ENCODE results near the gene MBLAC1.

Gene MBLAC1

DNA sequence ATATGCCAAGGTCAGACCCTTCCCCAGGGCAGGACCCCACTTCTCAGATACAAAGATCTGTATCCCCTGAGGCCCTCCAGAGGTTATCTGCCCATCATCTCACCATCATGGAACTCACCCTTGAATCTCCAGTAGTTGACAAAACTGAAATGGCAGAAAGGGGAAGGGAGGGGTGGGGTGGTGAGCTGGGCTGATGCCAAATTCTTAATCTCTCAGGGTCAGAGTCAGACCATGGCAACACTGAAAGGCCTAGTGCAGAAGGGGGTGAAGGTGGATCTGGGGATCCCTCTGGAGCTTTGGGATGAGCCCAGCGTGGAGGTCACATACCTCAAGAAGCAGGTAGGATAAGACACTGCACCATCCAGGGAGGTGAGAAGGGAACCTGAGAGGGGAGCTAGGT is 4.2 kb upstream of the MBLAC1 start:
- TF ChIP-seq GATA2 (IDR thresholded peaks at IDR 0.05; ENCODE audit: low read depth, low read length), result no peak
- TF ChIP-seq GATA3 (IDR thresholded peaks at IDR 0.05; ENCODE audit: low read depth, low read length), result no peak

- no peak for TF ChIP-seq GATA2 (IDR thresholded peaks at IDR 0.05; ENCODE audit: low read depth, low read length)
Observed at GRCh38 chr7:100124301-100125230, 2.2 kb upstream of the MBLAC1 start.

DNA sequence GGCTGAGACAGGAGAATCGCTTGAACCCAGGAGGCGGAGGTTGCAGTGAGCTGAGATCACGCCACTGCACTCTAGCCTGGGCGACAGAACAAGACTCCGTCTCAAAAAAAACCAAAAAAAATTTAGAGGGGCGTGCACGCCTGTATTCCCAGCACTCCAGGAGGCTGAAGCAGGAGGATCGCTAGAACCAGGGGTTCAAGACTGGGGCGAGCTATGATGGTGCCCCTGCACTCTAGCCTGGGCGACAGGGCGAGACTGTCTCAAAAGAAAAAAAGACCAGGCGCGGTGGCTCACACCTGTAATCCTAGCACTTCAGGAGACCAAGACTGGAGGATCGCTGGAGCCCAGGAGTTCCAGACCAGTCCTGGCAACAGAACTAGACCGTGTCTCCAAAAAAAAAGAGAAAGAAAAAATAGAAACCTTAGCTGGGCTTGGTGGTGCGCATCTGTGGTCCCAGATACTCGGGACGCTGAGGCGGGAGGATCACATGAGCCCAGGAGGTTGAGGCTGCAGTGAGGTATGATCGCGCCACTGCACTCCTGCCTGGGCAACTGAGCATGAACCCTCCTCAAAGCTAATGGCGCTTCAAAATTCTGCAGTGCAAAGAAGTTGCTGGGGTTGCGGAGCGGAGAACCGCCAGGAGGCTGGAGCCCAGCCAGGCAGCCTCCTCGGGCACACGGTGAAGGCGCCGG is 382 bp upstream of the MBLAC1 start:
- TF ChIP-seq GATA2 (IDR thresholded peaks at IDR 0.05; ENCODE audit: low read depth, low read length), result no peak
- no peak for TF ChIP-seq GATA3 (IDR thresholded peaks at IDR 0.05; ENCODE audit: low read depth, low read length)

DNA sequence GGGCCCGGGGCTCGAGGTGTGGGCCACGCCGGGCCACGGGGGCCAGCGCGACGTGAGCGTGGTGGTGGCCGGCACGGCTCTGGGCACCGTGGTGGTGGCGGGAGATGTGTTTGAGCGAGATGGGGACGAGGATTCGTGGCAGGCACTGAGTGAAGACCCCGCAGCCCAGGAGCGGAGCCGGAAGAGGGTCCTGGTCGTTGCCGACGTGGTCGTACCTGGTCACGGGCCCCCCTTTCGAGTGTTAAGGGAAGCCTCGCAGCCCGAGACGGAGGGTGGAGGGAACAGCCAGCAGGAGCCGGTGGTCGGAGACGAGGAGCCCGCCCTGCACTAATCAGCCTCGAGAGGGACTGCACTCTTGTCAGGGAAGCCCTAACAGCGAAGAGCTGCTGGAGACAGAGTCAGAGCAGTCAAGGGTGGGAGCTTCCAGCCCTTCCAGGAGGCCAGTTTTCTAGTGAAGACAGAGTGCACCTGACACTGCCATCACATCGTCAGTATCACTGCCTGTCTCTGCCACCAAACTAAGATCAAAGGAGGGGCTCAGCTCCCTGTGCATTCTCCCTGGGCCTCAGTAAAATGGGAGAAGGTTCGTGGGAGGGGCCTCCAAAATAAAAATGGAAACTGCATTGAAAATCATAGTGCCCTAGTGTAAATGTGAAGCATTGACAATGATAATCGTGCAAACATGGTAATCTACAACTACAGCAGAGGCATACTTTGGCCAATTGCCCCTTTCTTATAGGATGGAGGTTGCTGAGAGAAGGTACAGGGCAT is 1.3 kb downstream of the MBLAC1 start:
- TF ChIP-seq GATA3 (IDR thresholded peaks at IDR 0.05; ENCODE audit: low read depth, low read length), result no peak
- no peak for TF ChIP-seq GATA2 (IDR thresholded peaks at IDR 0.05; ENCODE audit: low read depth, low read length)

DNA sequence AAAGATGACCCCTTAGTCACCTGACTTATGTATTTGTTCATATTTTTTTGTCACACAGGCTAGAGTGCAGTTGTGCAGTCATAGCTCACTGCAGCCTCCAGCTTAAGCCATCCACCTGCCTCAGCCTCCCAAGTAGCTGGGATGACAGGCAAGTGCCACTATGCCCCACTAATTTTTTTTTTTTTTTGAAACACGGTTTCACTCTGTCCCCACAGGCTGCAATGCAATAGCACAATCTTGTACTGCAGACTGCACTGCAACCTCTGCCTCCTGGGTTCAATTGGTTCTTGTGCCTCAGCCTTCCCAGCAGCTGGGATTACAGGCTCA is 1.8 kb downstream of the MBLAC1 start:
- TF ChIP-seq GATA3 (IDR thresholded peaks at IDR 0.05; ENCODE audit: low read depth, low read length) (no peak), GATA2 (IDR thresholded peaks at IDR 0.05; ENCODE audit: low read depth, low read length) (no peak)

GRCh38 chr7:100130608-100131453 is 4.1 kb downstream of the MBLAC1 start:
- no peak for TF ChIP-seq GATA2 (IDR thresholded peaks at IDR 0.05; ENCODE audit: low read depth, low read length)
- TF ChIP-seq GATA3 (IDR thresholded peaks at IDR 0.05; ENCODE audit: low read depth, low read length), result no peak

GRCh38 chr7:100132126-100132525 is 5.4 kb downstream of the MBLAC1 start:
- TF ChIP-seq GATA3 (IDR thresholded peaks at IDR 0.05; ENCODE audit: low read depth, low read length), result no peak

DNA sequence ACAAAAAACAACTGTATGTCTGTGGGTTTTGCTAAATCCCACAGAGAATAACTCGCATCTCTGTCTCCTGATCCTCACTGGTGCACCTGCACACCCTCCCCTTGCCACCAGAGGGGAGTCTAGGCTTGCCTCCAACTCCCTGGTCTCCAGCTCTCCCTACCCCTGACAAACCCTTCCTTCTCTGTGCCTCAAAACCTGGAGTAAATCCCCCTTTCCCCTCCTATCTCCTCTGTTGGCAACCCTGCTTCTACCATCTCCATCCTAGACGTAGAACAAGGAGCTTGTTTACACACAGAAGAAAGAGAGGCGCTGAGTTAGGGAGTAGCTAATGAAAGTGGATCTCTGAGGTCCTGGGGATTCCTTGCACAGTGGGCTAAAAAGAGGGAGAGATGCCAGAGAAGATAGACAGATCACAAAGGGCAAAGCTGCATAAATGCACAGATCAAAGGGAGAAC is 6.0 kb downstream of the MBLAC1 start:
- TF ChIP-seq GATA3 (IDR thresholded peaks at IDR 0.05; ENCODE audit: low read depth, low read length) (no peak), GATA2 (IDR thresholded peaks at IDR 0.05; ENCODE audit: low read depth, low read length) (peak; percentile 83)

- TF ChIP-seq GATA2 (IDR thresholded peaks at IDR 0.05; ENCODE audit: low read depth, low read length) (no peak), GATA3 (IDR thresholded peaks at IDR 0.05; ENCODE audit: low read depth, low read length) (no peak)
Observed at GRCh38 chr7:100137851-100138760, 11.3 kb downstream of the MBLAC1 start.

DNA sequence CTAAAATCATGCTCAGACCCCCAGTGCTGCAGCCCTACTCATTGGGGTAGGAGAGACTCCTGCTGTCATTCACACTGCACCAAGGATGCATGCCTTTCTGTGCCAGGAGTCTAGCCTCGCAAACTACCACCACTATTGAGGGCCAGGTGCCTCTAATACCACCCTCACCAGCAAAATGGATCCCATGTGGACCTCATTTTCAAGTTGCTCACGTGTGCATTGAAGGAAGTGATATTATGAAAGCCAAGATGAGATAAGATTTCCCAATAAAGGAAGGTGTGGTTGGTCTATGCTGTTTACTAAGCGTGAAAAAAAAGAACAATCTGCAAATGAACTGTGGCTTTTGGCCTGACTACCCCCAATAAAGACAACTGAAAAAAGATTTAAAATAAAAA is 14.8 kb downstream of the MBLAC1 start:
- TF ChIP-seq GATA3 (IDR thresholded peaks at IDR 0.05; ENCODE audit: low read depth, low read length) (no peak), GATA2 (IDR thresholded peaks at IDR 0.05; ENCODE audit: low read depth, low read length) (no peak)

DNA sequence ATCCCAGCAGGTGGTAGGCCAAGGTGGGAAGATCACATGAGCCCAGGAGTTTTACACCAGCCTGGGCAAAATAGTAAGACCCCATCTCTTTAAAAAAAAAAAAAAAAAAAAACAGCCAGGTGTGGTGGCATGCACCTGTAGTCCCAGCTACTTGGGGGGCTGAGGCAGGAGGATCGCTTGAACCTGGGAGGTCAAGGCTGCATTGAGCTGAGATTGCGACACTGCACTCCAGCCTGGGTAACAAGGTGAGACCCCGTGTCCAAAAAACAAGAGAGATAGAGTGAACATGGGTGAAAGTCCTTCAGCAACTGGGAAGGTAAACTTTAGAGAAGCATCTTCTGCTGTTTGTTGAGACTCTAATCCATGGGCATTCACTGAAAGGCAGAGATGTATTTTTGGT is 15.7 kb downstream of the MBLAC1 start:
- TF ChIP-seq GATA3 (IDR thresholded peaks at IDR 0.05; ENCODE audit: low read depth, low read length) (no peak), GATA2 (IDR thresholded peaks at IDR 0.05; ENCODE audit: low read depth, low read length) (no peak)

- no peak for TF ChIP-seq GATA3 (IDR thresholded peaks at IDR 0.05; ENCODE audit: low read depth, low read length)
Observed at GRCh38 chr7:100147278-100147677, 20.5 kb downstream of the MBLAC1 start.

GRCh38 chr7:100148225-100148558 is 21.4 kb downstream of the MBLAC1 start:
- no peak for TF ChIP-seq GATA2 (IDR thresholded peaks at IDR 0.05; ENCODE audit: low read depth, low read length)
- no peak for TF ChIP-seq GATA3 (IDR thresholded peaks at IDR 0.05; ENCODE audit: low read depth, low read length)

Data from SH-SY5Y (cell line).